Neuronal stem cell (in vitro differentiated cells): ENCODE results near the gene MCF2.

Experiments
- DNase-seq: peaks from one replicate; pipeline ENCODE4 v3.0.0-alpha.2; 2013; ENCODE audit warnings: low spot score
- H2AFZ ChIP-seq: one replicate; pipeline ENCODE4 v1.6.1; 2013; ENCODE audit warnings: mild to moderate bottlenecking, low read length, inconsistent platforms
- H2AK5ac ChIP-seq: 2 replicates; pipeline ENCODE4 v1.6.1; 2013; ENCODE audit warnings: low read depth, mild to moderate bottlenecking, inconsistent platforms, low read length, moderate library complexity, mixed read lengths
- H2BK120ac ChIP-seq: 2 replicates; pipeline ENCODE4 v1.6.1; 2013; ENCODE audit warnings: low read depth, mild to moderate bottlenecking, inconsistent platforms, low read length, moderate library complexity, mixed read lengths
- H2BK12ac ChIP-seq: one replicate; pipeline ENCODE4 v1.6.1; 2013; ENCODE audit warnings: low read length, inconsistent platforms
- H2BK15ac ChIP-seq: 2 replicates; pipeline ENCODE4 v1.6.1; 2013; ENCODE audit warnings: mild to moderate bottlenecking, low read length, inconsistent platforms, mixed read lengths
- H2BK5ac ChIP-seq: one replicate; pipeline ENCODE4 v1.6.1; 2013; ENCODE audit warnings: inconsistent platforms, mild to moderate bottlenecking, low read length, moderate library complexity
- H3K14ac ChIP-seq: one replicate; pipeline ENCODE4 v1.6.1; 2013; ENCODE audit warnings: low read length, inconsistent platforms
- H3K18ac ChIP-seq: 2 replicates; pipeline ENCODE4 v1.6.1; 2013; ENCODE audit warnings: low read length, inconsistent platforms
- H3K23ac ChIP-seq: 2 replicates; pipeline ENCODE4 v1.6.1; 2013; ENCODE audit warnings: low read depth, mild to moderate bottlenecking, mixed read lengths, low read length, inconsistent platforms; ENCODE audit not compliant: poor library complexity
- H3K27ac ChIP-seq: replicated peaks from 3 replicates; pipeline ENCODE4 v1.5.1; 2013; ENCODE audit warnings: low read length, inconsistent platforms
- H3K27me3 ChIP-seq, 3 experiments: 2 replicates each; pipeline ENCODE4 v1.6.1; 2013; ENCODE audit warnings: low read length in 3 of 3, mild to moderate bottlenecking in 2 of 3, inconsistent platforms in 1 of 3, low read depth in 1 of 3, mixed read lengths in 1 of 3, moderate library complexity in 1 of 3; ENCODE audit not compliant: control insufficient read depth in 3 of 3, insufficient read depth in 3 of 3
- H3K36me3 ChIP-seq, 2 donors: replicated peaks in 1 of 2; 2 replicates each; pipeline ENCODE4 v1.6.1; 2013; ENCODE audit warnings: low read length in 2 of 2; ENCODE audit not compliant: control insufficient read depth in 2 of 2, insufficient read depth in 2 of 2
- H3K4ac ChIP-seq: 2 replicates; pipeline ENCODE4 v1.6.1; 2013; ENCODE audit warnings: inconsistent platforms, mild to moderate bottlenecking, low read length, moderate library complexity
- H3K4me1 ChIP-seq, 2 donors: 1 replicate in 1 of 2; 2 replicates in 1 of 2; pipeline ENCODE4 v1.6.1; 2013; ENCODE audit warnings: low read length in 2 of 2, low read depth in 1 of 2; ENCODE audit not compliant: control insufficient read depth in 2 of 2, insufficient read depth in 1 of 2
- H3K4me2 ChIP-seq: one replicate; pipeline ENCODE4 v1.6.1; 2013; ENCODE audit warnings: mild to moderate bottlenecking, low read length, inconsistent platforms; ENCODE audit not compliant: insufficient read depth, poor library complexity, severe bottlenecking
- H3K4me3 ChIP-seq, 2 donors: 2 replicates each; pipeline ENCODE4 v1.5.1; 2013; ENCODE audit warnings: low read length in 2 of 2, mild to moderate bottlenecking in 2 of 2, inconsistent platforms in 1 of 2, moderate library complexity in 1 of 2
- H3K79me1 ChIP-seq: one replicate; pipeline ENCODE4 v1.6.1; 2013; ENCODE audit warnings: low read depth, mild to moderate bottlenecking, inconsistent platforms, low read length, moderate library complexity
- H3K9ac ChIP-seq: one replicate; pipeline ENCODE4 v1.6.1; 2013; ENCODE audit warnings: mild to moderate bottlenecking, low read depth, low read length, inconsistent platforms; ENCODE audit not compliant: poor library complexity
- H3K9me3 ChIP-seq, 2 donors: replicated peaks in 1 of 2; 2 replicates each; pipeline versions ENCODE3 to v1.6.1; 2013; ENCODE audit warnings: low read length in 2 of 2, mild to moderate bottlenecking in 2 of 2, inconsistent platforms in 1 of 2, low read depth in 1 of 2, mixed read lengths in 1 of 2, moderate library complexity in 1 of 2; ENCODE audit not compliant: control insufficient read depth in 2 of 2, insufficient read depth in 1 of 2
- H4K8ac ChIP-seq: one replicate; pipeline ENCODE4 v1.6.1; 2013; ENCODE audit warnings: low read depth, mild to moderate bottlenecking, inconsistent platforms, low read length, moderate library complexity
- H4K91ac ChIP-seq: one replicate; pipeline ENCODE4 v1.6.1; 2013; ENCODE audit warnings: low read length, low read depth, mild to moderate bottlenecking, inconsistent platforms; ENCODE audit not compliant: poor library complexity
- WGBS, 2 donors: extraction: QIAGEN DNeasy Blood & Tissue Kit; methylation state at CpG; one replicate each; pipeline ENCODE4 v1.1.7; 2013; ENCODE audit warnings: missing lambda C conversion rate in 2 of 2, mixed read lengths in 1 of 2; ENCODE audit not compliant: insufficient read length in 2 of 2, insufficient replicate concordance in 1 of 2; ENCODE audit errors: extremely low coverage in 2 of 2; 5-methylcytosine and 5-hydroxymethylcytosine counted together

The MCF2 gene

DNA sequence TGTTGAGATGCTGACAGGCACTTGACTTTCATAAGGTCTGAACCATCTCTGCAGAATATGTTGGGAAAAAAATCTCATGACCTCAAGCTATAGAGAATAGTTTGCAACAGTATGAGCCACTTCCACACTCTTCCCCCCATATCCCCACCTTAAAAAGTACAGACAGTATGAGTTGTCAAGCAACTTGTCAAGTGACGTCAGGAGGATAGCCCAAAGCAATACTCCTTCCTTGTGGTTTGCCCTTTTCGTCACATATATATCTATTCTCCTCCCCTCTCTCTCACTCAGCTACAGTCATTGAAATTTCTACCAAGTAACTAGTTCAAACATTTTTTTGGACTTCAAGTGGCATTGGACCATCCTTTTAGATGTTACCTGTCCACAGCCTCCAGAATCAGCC lies 67.7 kb downstream of the MCF2 start:
- H3K14ac ChIP-seq, result no peak overlapping the region
- no peak overlapping the region for H4K8ac ChIP-seq
- peaks cover 0 to 2% of the 10 kb centered on the region in 2 donors for H3K4me1 ChIP-seq
- H3K4ac ChIP-seq, result no peak overlapping the region
- no peak for DNase-seq
- H2AK5ac ChIP-seq, result no peak overlapping the region
- H3K9ac ChIP-seq, result no peak overlapping the region
- H3K23ac ChIP-seq, result no peak overlapping the region
- peaks cover 0 to 4% (median 0%) of the 10 kb centered on the region in 3 experiments for H3K27me3 ChIP-seq
- H2BK15ac ChIP-seq, result no peak overlapping the region
- no peak overlapping the region for H3K4me3 ChIP-seq
- no peak overlapping the region for H3K4me2 ChIP-seq
- no peaks in the 10 kb centered on the region for H3K79me1 ChIP-seq
- no peak overlapping the region for H2BK120ac ChIP-seq
- WGBS, 2 donors, result no CpG with 5 or more reads among the region's 2 CpGs
- H4K91ac ChIP-seq, result no peak overlapping the region
- H3K9me3 ChIP-seq, result no peaks in the 10 kb centered on the region
- no peak overlapping the region for H2BK5ac ChIP-seq
- no peaks in the 10 kb centered on the region for H3K36me3 ChIP-seq
- no peak overlapping the region for H2AFZ ChIP-seq
- H3K18ac ChIP-seq, result no peak overlapping the region
- H2BK12ac ChIP-seq, result no peak overlapping the region
- no peak overlapping the region for H3K27ac ChIP-seq

DNA sequence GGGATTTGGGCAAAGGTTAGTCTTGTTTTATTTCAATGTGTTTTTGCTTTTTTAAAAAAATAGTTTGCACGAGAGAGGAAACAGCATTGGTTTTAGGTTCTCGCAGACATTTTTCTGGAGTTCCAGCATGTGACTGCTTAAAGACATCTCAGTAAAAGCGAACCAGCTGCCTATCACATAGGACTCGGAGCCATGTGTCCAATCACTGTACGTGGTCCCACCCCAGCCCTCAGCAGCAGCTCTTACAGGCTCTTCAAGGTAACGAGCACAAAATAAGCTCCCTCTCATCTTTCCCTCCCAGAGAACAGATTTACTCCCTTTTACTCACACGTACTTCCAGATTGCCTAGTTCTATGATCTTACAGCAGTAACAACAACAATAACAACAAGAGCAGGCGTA lies 68.7 kb downstream of the MCF2 start:
- Histone ChIP-seq H3K4me3 (no peak overlapping the region), H3K4ac (no peak overlapping the region), H3K18ac (no peak overlapping the region), H4K91ac (no peak overlapping the region), H2BK15ac (no peak overlapping the region), H2BK12ac (no peak overlapping the region), H3K9me3 (no peaks in the 10 kb centered on the region), H2AK5ac (no peak overlapping the region), H2AFZ (no peak overlapping the region), H2BK120ac (no peak overlapping the region), H3K23ac (no peak overlapping the region), H3K14ac (no peak overlapping the region), H3K79me1 (no peaks in the 10 kb centered on the region), H2BK5ac (no peak overlapping the region), H3K4me1 (peaks cover 0 to 2% of the 10 kb centered on the region in 2 donors), H3K36me3 (no peaks in the 10 kb centered on the region), H3K9ac (no peak overlapping the region), H3K27ac (no peak overlapping the region), H3K4me2 (no peak overlapping the region), H4K8ac (no peak overlapping the region), H3K27me3 (peaks cover 0 to 4% (median 0%) of the 10 kb centered on the region in 3 experiments)
- DNase-seq, result no peak
- WGBS, 2 donors, result no CpG with 5 or more reads among the region's 8 CpGs

DNA sequence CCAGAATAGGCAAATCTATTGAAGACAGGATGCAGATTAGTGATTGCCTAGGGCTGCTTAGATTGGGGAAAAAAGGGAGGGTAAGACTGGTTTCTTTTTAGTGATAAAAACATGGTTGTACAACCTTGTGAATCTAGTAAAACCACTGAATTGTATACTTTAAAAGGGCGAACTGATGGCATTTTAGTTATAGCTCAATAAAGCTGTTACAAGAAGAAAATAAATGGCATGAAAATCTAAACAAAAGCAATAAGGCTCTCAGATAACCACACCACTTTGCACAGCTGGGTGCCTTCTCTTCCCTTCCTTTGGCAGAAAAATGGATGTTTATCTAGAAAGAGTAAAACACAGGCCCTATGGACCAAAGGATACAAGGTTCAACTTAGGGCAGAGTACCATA lies 107.9 kb downstream of the MCF2 start:
- no peak overlapping the region for H3K23ac ChIP-seq
- no peak overlapping the region for H3K4me2 ChIP-seq
- no peaks in the 10 kb centered on the region for H3K36me3 ChIP-seq
- H2BK120ac ChIP-seq, result no peak overlapping the region
- H2BK15ac ChIP-seq, result no peak overlapping the region
- H3K4ac ChIP-seq, result no peak overlapping the region
- H2BK5ac ChIP-seq, result no peak overlapping the region
- WGBS, 2 donors, result no CpG with 5 or more reads among the region's 1 CpG
- H2AFZ ChIP-seq, result no peak overlapping the region
- no peak overlapping the region for H4K91ac ChIP-seq
- H2BK12ac ChIP-seq, result no peak overlapping the region
- no peak overlapping the region for H4K8ac ChIP-seq
- no peak overlapping the region for H2AK5ac ChIP-seq
- no peak overlapping the region for H3K9ac ChIP-seq
- H3K27me3 ChIP-seq, result no peaks in the 10 kb centered on the region
- no peak overlapping the region for H3K14ac ChIP-seq
- H3K27ac ChIP-seq, result no peak overlapping the region
- H3K18ac ChIP-seq, result no peak overlapping the region
- no peaks in the 10 kb centered on the region for H3K79me1 ChIP-seq
- no peak for DNase-seq
- H3K4me3 ChIP-seq, result no peak overlapping the region
- no peaks in the 10 kb centered on the region for H3K9me3 ChIP-seq
- H3K4me1 ChIP-seq, result no peaks in the 10 kb centered on the region

DNA sequence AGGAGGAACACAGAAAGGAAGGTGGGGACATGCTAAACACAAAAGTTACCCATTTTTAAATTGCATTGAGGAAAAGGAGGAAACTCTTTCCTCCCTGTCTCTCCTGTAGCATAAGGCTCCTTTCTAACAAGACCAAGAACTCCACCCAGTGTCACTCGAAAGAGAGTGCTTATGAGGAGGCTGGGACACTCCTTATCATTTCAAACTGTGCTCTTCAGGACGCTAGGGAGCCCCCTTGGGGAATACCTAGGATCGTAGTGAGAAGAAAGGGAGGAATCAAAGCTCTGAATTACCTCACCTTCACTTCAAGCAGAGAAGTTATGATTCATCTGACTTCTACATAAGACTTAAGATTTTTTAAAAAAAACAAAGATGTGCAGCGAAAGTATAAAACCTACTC lies 111.9 kb downstream of the MCF2 start:
- H2BK12ac ChIP-seq, result no peak overlapping the region
- no peak overlapping the region for H2AK5ac ChIP-seq
- H3K36me3 ChIP-seq, result no peaks in the 10 kb centered on the region
- H2BK15ac ChIP-seq, result no peak overlapping the region
- no peak overlapping the region for H2BK5ac ChIP-seq
- H3K79me1 ChIP-seq, result no peaks in the 10 kb centered on the region
- no peak overlapping the region for H3K9ac ChIP-seq
- no peak overlapping the region for H3K14ac ChIP-seq
- H4K91ac ChIP-seq, result no peak overlapping the region
- H4K8ac ChIP-seq, result no peak overlapping the region
- no peak for DNase-seq
- H2AFZ ChIP-seq, result no peak overlapping the region
- no peak overlapping the region for H3K4me3 ChIP-seq
- no peaks in the 10 kb centered on the region for H3K9me3 ChIP-seq
- H3K4me2 ChIP-seq, result no peak overlapping the region
- H3K23ac ChIP-seq, result no peak overlapping the region
- no peak overlapping the region for H3K27ac ChIP-seq
- H3K27me3 ChIP-seq, result no peaks in the 10 kb centered on the region
- H3K18ac ChIP-seq, result no peak overlapping the region
- H3K4ac ChIP-seq, result no peak overlapping the region
- no peaks in the 10 kb centered on the region for H3K4me1 ChIP-seq
- no peak overlapping the region for H2BK120ac ChIP-seq
- WGBS, 2 donors, result no CpG with 5 or more reads among the region's 4 CpGs
